HG03439 (cell line): ENCODE data around the gene VOPP1.

Experiments used
- ATAC-seq: cut with Tn5 transposase; IDR thresholded peaks from one replicate; pipeline ENCODE4 v1.9.1; 2021; ENCODE audit warnings: mild to moderate bottlenecking, moderate library complexity; ENCODE audit not compliant: unreplicated experiment

The VOPP1 gene

GRCh38 chr7:55494951-55495350 is 77.4 kb downstream of the VOPP1 start:
- no peak for ATAC-seq

GRCh38 chr7:55493408-55493807 is 78.9 kb downstream of the VOPP1 start:
- no peak for ATAC-seq

GRCh38 chr7:55491346-55491745 is 81.0 kb downstream of the VOPP1 start:
- ATAC-seq: no peak

- ATAC-seq: no peak
These were observed 82.2 kb downstream of the VOPP1 start for GRCh38 chr7:55490099-55490498.

- no peak for ATAC-seq
These were observed 82.8 kb downstream of the VOPP1 start for GRCh38 chr7:55489552-55489951.

GRCh38 chr7:55488804-55489340 is 83.4 kb downstream of the VOPP1 start:
- ATAC-seq: no peak

- ATAC-seq: no peak
These were observed 84.1 kb downstream of the VOPP1 start for GRCh38 chr7:55488216-55488615.

GRCh38 chr7:55486991-55487390 is 85.3 kb downstream of the VOPP1 start:
- ATAC-seq: no peak

GRCh38 chr7:55486192-55486590 is 86.1 kb downstream of the VOPP1 start:
- ATAC-seq: no peak

- no peak for ATAC-seq
These were observed 86.7 kb downstream of the VOPP1 start for GRCh38 chr7:55485501-55486191.

GRCh38 chr7:55484834-55485233 is 87.5 kb downstream of the VOPP1 start:
- no peak for ATAC-seq

- ATAC-seq: no peak
These were observed 88.1 kb downstream of the VOPP1 start for GRCh38 chr7:55484241-55484640.

GRCh38 chr7:55483046-55483445 is 89.3 kb downstream of the VOPP1 start:
- ATAC-seq: no peak

- ATAC-seq: no peak
These were observed 91.1 kb downstream of the VOPP1 start for GRCh38 chr7:55481155-55481554.

- ATAC-seq: no peak
These were observed 93.6 kb downstream of the VOPP1 start for GRCh38 chr7:55478700-55479099.

- ATAC-seq: no peak
These were observed 94.4 kb downstream of the VOPP1 start for GRCh38 chr7:55477781-55478374.

GRCh38 chr7:55476852-55477780 is 95.2 kb downstream of the VOPP1 start:
- no peak for ATAC-seq

- ATAC-seq: no peak
These were observed 96.2 kb downstream of the VOPP1 start for GRCh38 chr7:55475855-55476803.

- ATAC-seq: no peak
These were observed 97.1 kb downstream of the VOPP1 start for GRCh38 chr7:55474944-55475854.
